ENCODE measurements around the gene SRSF8.

DNA sequence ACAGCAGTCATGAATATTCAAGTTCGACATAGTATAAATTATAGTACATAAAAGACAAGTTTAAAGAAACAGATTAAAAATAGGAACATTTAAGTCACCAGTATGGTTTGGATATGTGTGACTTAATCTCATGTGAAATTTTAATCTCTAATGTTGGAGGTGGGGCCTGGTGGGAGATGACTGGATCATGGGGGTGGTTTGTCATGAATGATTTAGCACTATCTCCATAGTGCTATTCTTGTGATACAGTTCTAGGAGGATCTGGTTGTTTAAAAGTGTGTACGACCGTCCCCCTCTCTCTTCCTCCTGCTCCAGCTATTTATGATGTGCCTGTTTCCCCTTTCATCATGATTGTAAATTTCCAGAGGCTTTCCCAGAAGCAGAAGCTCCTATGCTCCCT, 38.4 kb upstream of the SRSF8 start:
- TF ChIP-seq, protein P1, sequence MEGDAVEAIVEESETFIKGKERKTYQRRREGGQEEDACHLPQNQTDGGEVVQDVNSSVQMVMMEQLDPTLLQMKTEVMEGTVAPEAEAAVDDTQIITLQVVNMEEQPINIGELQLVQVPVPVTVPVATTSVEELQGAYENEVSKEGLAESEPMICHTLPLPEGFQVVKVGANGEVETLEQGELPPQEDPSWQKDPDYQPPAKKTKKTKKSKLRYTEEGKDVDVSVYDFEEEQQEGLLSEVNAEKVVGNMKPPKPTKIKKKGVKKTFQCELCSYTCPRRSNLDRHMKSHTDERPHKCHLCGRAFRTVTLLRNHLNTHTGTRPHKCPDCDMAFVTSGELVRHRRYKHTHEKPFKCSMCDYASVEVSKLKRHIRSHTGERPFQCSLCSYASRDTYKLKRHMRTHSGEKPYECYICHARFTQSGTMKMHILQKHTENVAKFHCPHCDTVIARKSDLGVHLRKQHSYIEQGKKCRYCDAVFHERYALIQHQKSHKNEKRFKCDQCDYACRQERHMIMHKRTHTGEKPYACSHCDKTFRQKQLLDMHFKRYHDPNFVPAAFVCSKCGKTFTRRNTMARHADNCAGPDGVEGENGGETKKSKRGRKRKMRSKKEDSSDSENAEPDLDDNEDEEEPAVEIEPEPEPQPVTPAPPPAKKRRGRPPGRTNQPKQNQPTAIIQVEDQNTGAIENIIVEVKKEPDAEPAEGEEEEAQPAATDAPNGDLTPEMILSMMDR (IDR thresholded peaks at IDR 0.05), result no peak
- TF ChIP-seq, protein P2, sequence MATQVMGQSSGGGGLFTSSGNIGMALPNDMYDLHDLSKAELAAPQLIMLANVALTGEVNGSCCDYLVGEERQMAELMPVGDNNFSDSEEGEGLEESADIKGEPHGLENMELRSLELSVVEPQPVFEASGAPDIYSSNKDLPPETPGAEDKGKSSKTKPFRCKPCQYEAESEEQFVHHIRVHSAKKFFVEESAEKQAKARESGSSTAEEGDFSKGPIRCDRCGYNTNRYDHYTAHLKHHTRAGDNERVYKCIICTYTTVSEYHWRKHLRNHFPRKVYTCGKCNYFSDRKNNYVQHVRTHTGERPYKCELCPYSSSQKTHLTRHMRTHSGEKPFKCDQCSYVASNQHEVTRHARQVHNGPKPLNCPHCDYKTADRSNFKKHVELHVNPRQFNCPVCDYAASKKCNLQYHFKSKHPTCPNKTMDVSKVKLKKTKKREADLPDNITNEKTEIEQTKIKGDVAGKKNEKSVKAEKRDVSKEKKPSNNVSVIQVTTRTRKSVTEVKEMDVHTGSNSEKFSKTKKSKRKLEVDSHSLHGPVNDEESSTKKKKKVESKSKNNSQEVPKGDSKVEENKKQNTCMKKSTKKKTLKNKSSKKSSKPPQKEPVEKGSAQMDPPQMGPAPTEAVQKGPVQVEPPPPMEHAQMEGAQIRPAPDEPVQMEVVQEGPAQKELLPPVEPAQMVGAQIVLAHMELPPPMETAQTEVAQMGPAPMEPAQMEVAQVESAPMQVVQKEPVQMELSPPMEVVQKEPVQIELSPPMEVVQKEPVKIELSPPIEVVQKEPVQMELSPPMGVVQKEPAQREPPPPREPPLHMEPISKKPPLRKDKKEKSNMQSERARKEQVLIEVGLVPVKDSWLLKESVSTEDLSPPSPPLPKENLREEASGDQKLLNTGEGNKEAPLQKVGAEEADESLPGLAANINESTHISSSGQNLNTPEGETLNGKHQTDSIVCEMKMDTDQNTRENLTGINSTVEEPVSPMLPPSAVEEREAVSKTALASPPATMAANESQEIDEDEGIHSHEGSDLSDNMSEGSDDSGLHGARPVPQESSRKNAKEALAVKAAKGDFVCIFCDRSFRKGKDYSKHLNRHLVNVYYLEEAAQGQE (IDR thresholded peaks at IDR 0.05; ENCODE audit: insufficient read depth in 1 of 2, low read depth in 2 of 2, low read length in 1 of 2), result no peak
- no peak for TF ChIP-seq SIN3A (IDR thresholded peaks at IDR 0.05; ENCODE audit: borderline replicate concordance, insufficient read depth, low read depth, low read length)
